GM12878 (cell line): ENCODE results near the gene TPST1. TPM values are rescaled to one million over a fixed set of nuclear protein-coding genes. Genes with fewer than 3 reads are reported as not detected.

ENCODE experiments used
- ATAC-seq: fragments of 200-7000 bp; cut with Tn5 transposase; 3 replicates; pipeline ENCODE4 v1.9.1; 2020; ENCODE audit warnings: mild to moderate bottlenecking, moderate library complexity
- BruUV-seq: library from RNA; stranded (reverse); fragments of 400-500 nt; replicated peaks from 2 replicates; lab custom pipeline; 2021; lab: Mats Ljungman, UMichigan
- CTCF ChIA-PET: fragments of 300-600 bp; sonication (Branson Sonifier 250); formaldehyde crosslinking; extraction: SDS; loops from one replicate; lab custom pipeline; 2021; ENCODE audit warnings: inconsistent platforms; lab: Yijun Ruan, JAX
- POLR2A ChIA-PET: fragments of 350-600 bp; formaldehyde crosslinking; extraction: SDS; loops from one replicate; lab custom pipeline; 2021; ENCODE audit warnings: inconsistent platforms; lab: Charles Lee
- RAD21 ChIA-PET: fragments of 300-600 bp; sonication (Branson Sonifier 250); formaldehyde crosslinking; loops from one replicate; lab custom pipeline; 2023; ENCODE audit warnings: antibody characterized with exemption; ENCODE audit not compliant: unreplicated experiment; lab: Charles Lee
- SMC1A ChIA-PET: fragments of 300-600 bp; sonication (Branson Sonifier 250); formaldehyde crosslinking; loops from one replicate; lab custom pipeline; 2023; ENCODE audit not compliant: unreplicated experiment, uncharacterized antibody; lab: Charles Lee
- DNase-seq: peaks from one replicate; pipeline ENCODE4 v3.0.0-alpha.2; 2011; ENCODE audit warnings: low read depth, low spot score
- FAIRE-seq: peaks from 3 replicates; lab custom pipeline; 2011; peaks lifted over from hg19 to GRCh38; lab: Jason Lieb, UNC
- H2AFZ ChIP-seq: 2 replicates; pipeline ENCODE4 v1.6.0; 2011; ENCODE audit warnings: low read depth, low read length, control low read depth; ENCODE audit not compliant: control insufficient read depth
- H3K27ac ChIP-seq: 2 replicates; pipeline ENCODE4 v1.5.1; 2011; ENCODE audit warnings: control low read depth; ENCODE audit not compliant: control insufficient read depth, insufficient read depth
- H3K27me3 ChIP-seq, 2 experiments: replicated peaks in 1 of 2; 2 replicates each; pipeline versions ENCODE4 v1.6.0 to v1.6.1; 2011; ENCODE audit warnings: low read length in 1 of 2; ENCODE audit not compliant: control insufficient read depth in 2 of 2, insufficient read depth in 2 of 2
- H3K36me3 ChIP-seq, 2 experiments: 2 replicates each; pipeline ENCODE4 v1.5.1; 2011; ENCODE audit warnings: low read length in 1 of 2; ENCODE audit not compliant: control insufficient read depth in 2 of 2, insufficient read depth in 2 of 2
- H3K4me1 ChIP-seq: 2 replicates; pipeline ENCODE4 v1.6.1; 2011; ENCODE audit warnings: mild to moderate bottlenecking, low read length, moderate library complexity, mixed read lengths; ENCODE audit not compliant: control insufficient read depth, insufficient read depth
- H3K4me2 ChIP-seq: 2 replicates; pipeline ENCODE4 v1.6.0; 2011; ENCODE audit warnings: control low read depth; ENCODE audit not compliant: control insufficient read depth, insufficient read depth
- H3K4me3 ChIP-seq: fragments of 200-600 bp; sonication (generic); 2 replicates; pipeline ENCODE4 v1.5.1; 2016
- H3K79me2 ChIP-seq: 2 replicates; pipeline ENCODE4 v1.6.0; 2011; ENCODE audit warnings: low read length; ENCODE audit not compliant: control insufficient read depth, insufficient read depth
- H3K9ac ChIP-seq: 2 replicates; pipeline ENCODE4 v1.8.0; 2011; ENCODE audit warnings: low read length, control low read depth, mixed read lengths; ENCODE audit not compliant: control insufficient read depth, insufficient read depth
- H3K9me3 ChIP-seq: replicated peaks from 3 replicates; pipeline ENCODE4 v1.5.1; 2011; ENCODE audit warnings: mild to moderate bottlenecking, low read length; ENCODE audit not compliant: control insufficient read depth, insufficient read depth
- H4K20me1 ChIP-seq: 2 replicates; pipeline ENCODE4 v1.6.0; 2011; ENCODE audit not compliant: control insufficient read depth, insufficient read depth
- ATF2 ChIP-seq: IDR thresholded peaks from 2 replicates; pipeline ENCODE4 v1.6.1; 2012; ENCODE audit warnings: low read length, inconsistent platforms
- ATF7 ChIP-seq: fragments of 450-650 bp; IDR thresholded peaks from 2 replicates; pipeline ENCODE4 v1.6.1; 2016; ENCODE audit warnings: low read depth, mild to moderate bottlenecking
- BCL11A ChIP-seq: IDR thresholded peaks from 2 replicates; pipeline ENCODE4 v1.6.1; 2011; ENCODE audit warnings: low read depth, low read length
- CHD1 ChIP-seq: IDR thresholded peaks from 2 replicates; pipeline ENCODE4 v1.6.1; 2012; ENCODE audit warnings: low read depth, low read length, improper control_type of control experiment
- CHD4 ChIP-seq: fragments of 200-600 bp; sonication (generic); IDR thresholded peaks from 2 replicates; pipeline ENCODE4 v1.6.1; 2016; ENCODE audit warnings: mild to moderate bottlenecking
- E2F8 ChIP-seq: fragments of 450-650 bp; IDR thresholded peaks from 2 replicates; pipeline ENCODE4 v1.6.1; 2018; ENCODE audit warnings: mild to moderate bottlenecking, low read depth, moderate library complexity; ENCODE audit not compliant: partially characterized antibody
- KLF5 ChIP-seq: fragments of 450-650 bp; IDR thresholded peaks from 2 replicates; pipeline ENCODE4 v1.6.1; 2014; ENCODE audit warnings: mild to moderate bottlenecking; ENCODE audit not compliant: partially characterized antibody
- MXI1 ChIP-seq: fragments of 150-350 bp; IDR thresholded peaks from 2 replicates; pipeline ENCODE4 v1.6.1; 2011; ENCODE audit warnings: low read depth, mild to moderate bottlenecking, inconsistent platforms, low read length, improper control_type of control experiment
- MYB ChIP-seq: fragments of 150-350 bp; IDR thresholded peaks from 2 replicates; pipeline ENCODE4 v1.6.1; 2014; ENCODE audit warnings: mild to moderate bottlenecking, low read depth, low read length, borderline replicate concordance
- NR2C2 ChIP-seq: IDR thresholded peaks from 2 replicates; pipeline ENCODE4 v1.6.1; 2011; ENCODE audit warnings: borderline replicate concordance, low read depth; ENCODE audit not compliant: control insufficient read depth, insufficient read length
- PAX8 ChIP-seq: fragments of 450-650 bp; IDR thresholded peaks from 2 replicates; pipeline ENCODE4 v1.6.1; 2017; ENCODE audit warnings: mild to moderate bottlenecking, moderate library complexity
- PML ChIP-seq: IDR thresholded peaks from 2 replicates; pipeline ENCODE4 v1.6.1; 2012; ENCODE audit warnings: low read length, inconsistent platforms
- POLR2AphosphoS2 ChIP-seq: IDR thresholded peaks from 2 replicates; pipeline ENCODE4 v1.6.1; 2011; ENCODE audit warnings: low read depth, mild to moderate bottlenecking, low read length, improper control_type of control experiment, moderate library complexity
- SMARCA5 ChIP-seq: fragments of 450-650 bp; IDR thresholded peaks from 2 replicates; pipeline ENCODE4 v1.6.1; 2017; ENCODE audit warnings: mild to moderate bottlenecking
- SREBF2 ChIP-seq: IDR thresholded peaks from 2 replicates; pipeline ENCODE4 v1.6.1; 2012; ENCODE audit warnings: mild to moderate bottlenecking, low read length
- WGBS: methylation state at CpG from one replicate; pipeline ENCODE4 v1.1.6; 2016; ENCODE audit warnings: low lambda C conversion rate; ENCODE audit not compliant: insufficient replicate concordance, insufficient coverage; ENCODE audit errors: missing lambda C conversion rate; 5-methylcytosine and 5-hydroxymethylcytosine counted together
- in situ Hi-C: fragments of 300-500 bp; cut with MboI; formaldehyde crosslinking; loops from 9 replicates; pipeline ENCODE4 v1.14.3; 2018; ENCODE audit warnings: mixed read lengths
- intact Hi-C: fragments of 100-400 bp; cut with micrococcal nuclease; formaldehyde crosslinking; loops from one replicate; pipeline ENCODE4 v1.14.2; 2022; ENCODE audit not compliant: unreplicated experiment
- polyA plus RNA-seq, 11 experiments: library from polyadenylated mRNA; depleted of rRNA in 4 of 11; unstranded in 6 of 11; stranded (reverse) in 5 of 11; fragments of >200 nt; fragmentation: Nextera tagmentation in 4 of 11; fragmentation: Illumina TruSeq in 1 of 11; extraction: Ambion mirVana in 4 of 11; extraction: Trizol in 1 of 11; gene quantifications; 1 replicate in 1 of 11; 2 replicates in 10 of 11; pipeline versions ENCODE4 v1.2.1 to v1.2.3, GENCODE V29; 2011 to 2016; ENCODE audit warnings: inconsistent platforms in 2 of 11, missing spikeins in 2 of 11, low read depth in 1 of 11
- total RNA-seq, 4 experiments: library from RNA; depleted of rRNA in 3 of 4; stranded (reverse); fragments of >200 nt in 3 of 4; fragmentation: Illumina TruSeq in 1 of 4; extraction: Trizol in 1 of 4; gene quantifications; 2 replicates each; pipeline versions ENCODE4 v1.2.1 to v1.2.3, GENCODE V29; 2013 to 2021

Gene TPST1
- total and polyA plus RNA-seq, 10 of the 15 experiments (the other 5 are each of a cell fraction or from before 2014, with no cell fraction given) = 1.1 to 10.6 (median 7.5) TPM

DNA sequence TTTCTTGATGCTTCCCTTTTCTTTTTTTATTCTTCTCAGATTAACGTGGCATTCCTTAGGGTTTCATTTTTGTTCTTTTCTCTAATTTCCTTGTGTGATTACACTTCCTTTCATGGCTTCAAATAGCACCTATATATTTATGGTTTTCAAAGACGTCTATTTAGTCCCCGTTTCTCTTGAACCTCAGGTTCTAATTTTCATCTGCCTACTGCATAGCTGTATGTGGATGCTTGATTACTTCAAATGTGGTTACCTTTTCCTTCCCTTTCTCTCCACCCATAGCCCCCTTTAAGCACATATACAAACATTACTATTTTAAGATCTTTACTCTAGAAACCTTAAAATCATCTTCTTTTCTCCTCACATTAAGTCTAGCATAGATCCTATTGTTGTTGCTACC lies 2.4 kb downstream of the TPST1 start:
- RAD21 ChIA-PET = no interaction called here
- ATAC-seq (no peak), FAIRE-seq (no peak), DNase-seq (no peak)
- intact Hi-C loops = loop anchor here (10.0 kb wide), 2 partner anchors 173 to 287 kb away; no protein-coding TSS in a partner anchor
- H3K9ac ChIP-seq = no peak overlapping the region
- no peaks in the 10 kb centered on the region for H3K9me3 ChIP-seq
- CTCF ChIA-PET = interaction anchor here (1.3 kb wide), 1 partner anchor 11 kb away, joined by 3 read pairs; no protein-coding TSS in a partner anchor
- no TSS peak for BruUV-seq
- no peaks in the 10 kb centered on the region for H3K79me2 ChIP-seq
- H3K4me2 ChIP-seq = no peak overlapping the region
- no peak overlapping the region for H2AFZ ChIP-seq
- POLR2A ChIA-PET = interaction anchor here (0.5 to 1.1 kb wide), 2 partner anchors 14 to 25 kb away, joined by 4 read pairs; no protein-coding TSS in a partner anchor
- in situ Hi-C loops = no loop called here
- WGBS = 45% methylated on average over 3 of the region's 3 CpGs
- H3K4me3 ChIP-seq = no peak overlapping the region
- H3K27ac ChIP-seq = no peak overlapping the region
- no peaks in the 10 kb centered on the region for H3K36me3 ChIP-seq
- H3K4me1 ChIP-seq = peaks cover 6% of the 10 kb centered on the region; the same call in 1 of the 2 replicates
- SMC1A ChIA-PET = interaction anchor here (0.7 to 1.3 kb wide), 3 partner anchors 8 to 33 kb away, joined by 3 read pairs; no protein-coding TSS in a partner anchor
- H4K20me1 ChIP-seq = no peaks in the 10 kb centered on the region
- TF ChIP-seq BCL11A = no peak
- TF ChIP-seq SREBF2 = no peak
- TF ChIP-seq SMARCA5 = no peak
- TF ChIP-seq PAX8 = no peak
- TF ChIP-seq KLF5 = no peak
- TF ChIP-seq PML = no peak
- no peak for TF ChIP-seq E2F8
- TF ChIP-seq CHD1 = no peak
- no peak for TF ChIP-seq ATF2
- TF ChIP-seq MYB = no peak
- no peak for TF ChIP-seq MXI1
- TF ChIP-seq POLR2AphosphoS2 = no peak
- TF ChIP-seq CHD4 = no peak
- TF ChIP-seq NR2C2 = no peak
- no peak for TF ChIP-seq ATF7
- TF ChIP-seq, all 136 proteins: peak for 0
- no peaks in the 10 kb centered on the region for H3K27me3 ChIP-seq
